GM10248 (cell line): ENCODE data around the gene IER5.

Experiments
- CTCF ChIA-PET: fragments of 300-600 bp; sonication (Branson Sonifier 250); formaldehyde crosslinking; extraction: SDS; loops from one replicate; lab custom pipeline; 2021; ENCODE audit warnings: antibody characterized with exemption; lab: Yijun Ruan, JAX
- POLR2A ChIA-PET: fragments of 350-650 bp; sonication (Branson Sonifier 250); formaldehyde crosslinking; extraction: SDS; loops from one replicate; lab custom pipeline; 2020; ENCODE audit warnings: antibody characterized with exemption; lab: Yijun Ruan, JAX
- DNase-seq: peaks from one replicate; pipeline ENCODE4 v3.0.0; 2012; ENCODE audit errors: extremely low spot score
- TF ChIP-seq, protein P1 (sequence below): IDR thresholded peaks from 2 replicates; pipeline ENCODE4 v1.5.1; 2012; ENCODE audit warnings: mild to moderate bottlenecking, low read depth; ENCODE audit errors: extremely low read depth, missing control alignments, control extremely low read depth

IER5 gene

DNA sequence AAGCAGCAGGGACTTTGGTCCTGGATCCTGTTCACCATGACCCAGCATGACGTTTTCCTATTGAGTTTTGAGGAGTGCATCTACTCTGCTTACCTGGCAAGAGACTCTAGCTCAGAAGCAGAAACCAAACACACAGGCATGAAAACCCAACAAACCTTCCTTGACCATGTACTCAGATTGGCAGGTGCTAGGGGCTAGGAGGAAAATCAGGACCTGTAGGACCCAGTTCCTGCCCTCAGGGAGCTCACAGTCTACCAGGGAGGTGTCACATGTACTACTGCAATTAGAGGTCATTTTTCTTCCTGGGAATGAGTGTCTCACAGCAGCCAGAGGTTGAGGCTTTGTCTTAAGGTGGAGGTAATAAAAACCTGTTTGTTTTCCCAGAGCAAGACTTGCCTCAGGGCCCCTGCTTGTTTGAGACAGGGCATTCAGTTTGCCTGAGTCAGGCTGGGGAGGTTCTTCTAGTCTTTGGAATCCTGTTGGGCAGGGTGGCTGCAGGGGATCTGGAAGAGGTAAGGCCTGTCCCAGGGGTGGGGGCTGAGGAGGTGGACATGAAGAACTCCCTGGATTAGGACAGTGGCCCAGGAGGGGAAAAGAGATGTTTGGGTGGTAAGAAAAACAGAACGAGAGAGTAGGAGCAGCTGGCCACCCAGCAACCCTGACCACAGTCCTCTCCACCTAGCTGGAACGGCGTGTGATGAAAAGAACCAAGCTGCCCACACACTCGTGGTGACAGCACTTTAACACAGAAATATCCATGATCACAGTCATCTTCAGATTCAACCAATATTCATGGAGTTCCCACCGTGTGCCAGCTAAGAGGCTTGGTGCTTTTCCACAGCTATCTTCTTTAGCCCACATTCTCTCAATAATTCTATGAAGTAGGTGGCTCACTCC, 30.8 kb downstream of the IER5 start:
- CTCF ChIA-PET: interaction anchor here (0.6 to 4.5 kb wide), 5 partner anchors 9 to 47 kb away, joined by 3 to 19 read pairs (median 4); no protein-coding TSS in a partner anchor
- no peak for DNase-seq
- TF ChIP-seq, protein P1, sequence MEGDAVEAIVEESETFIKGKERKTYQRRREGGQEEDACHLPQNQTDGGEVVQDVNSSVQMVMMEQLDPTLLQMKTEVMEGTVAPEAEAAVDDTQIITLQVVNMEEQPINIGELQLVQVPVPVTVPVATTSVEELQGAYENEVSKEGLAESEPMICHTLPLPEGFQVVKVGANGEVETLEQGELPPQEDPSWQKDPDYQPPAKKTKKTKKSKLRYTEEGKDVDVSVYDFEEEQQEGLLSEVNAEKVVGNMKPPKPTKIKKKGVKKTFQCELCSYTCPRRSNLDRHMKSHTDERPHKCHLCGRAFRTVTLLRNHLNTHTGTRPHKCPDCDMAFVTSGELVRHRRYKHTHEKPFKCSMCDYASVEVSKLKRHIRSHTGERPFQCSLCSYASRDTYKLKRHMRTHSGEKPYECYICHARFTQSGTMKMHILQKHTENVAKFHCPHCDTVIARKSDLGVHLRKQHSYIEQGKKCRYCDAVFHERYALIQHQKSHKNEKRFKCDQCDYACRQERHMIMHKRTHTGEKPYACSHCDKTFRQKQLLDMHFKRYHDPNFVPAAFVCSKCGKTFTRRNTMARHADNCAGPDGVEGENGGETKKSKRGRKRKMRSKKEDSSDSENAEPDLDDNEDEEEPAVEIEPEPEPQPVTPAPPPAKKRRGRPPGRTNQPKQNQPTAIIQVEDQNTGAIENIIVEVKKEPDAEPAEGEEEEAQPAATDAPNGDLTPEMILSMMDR: no peak
- POLR2A ChIA-PET: interaction anchor here (0.6 to 2.1 kb wide), 2 partner anchors 27 to 30 kb away, joined by 5 to 6 read pairs; no protein-coding TSS in a partner anchor

DNA sequence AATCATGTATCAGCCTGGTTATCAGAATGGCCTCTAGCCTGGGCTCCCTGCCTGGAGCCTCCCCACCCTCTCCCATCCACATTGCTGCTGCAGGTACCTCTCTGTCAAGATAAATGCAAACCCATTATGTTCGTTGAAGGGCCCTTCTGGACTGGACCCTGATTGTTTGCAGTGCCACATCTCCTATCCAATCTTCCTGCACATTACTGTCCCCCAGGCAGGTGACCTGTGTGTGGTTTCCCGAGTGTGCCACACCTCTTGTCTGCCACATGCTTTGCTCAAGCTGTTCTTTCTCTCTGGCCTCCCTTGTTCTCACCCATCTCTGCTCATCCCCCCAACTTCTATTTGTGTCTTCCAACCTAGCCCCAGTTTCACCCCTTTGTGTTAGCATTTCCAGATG, 32.4 kb downstream of the IER5 start:
- DNase-seq: no peak
- CTCF ChIA-PET: interaction anchor here (1.4 to 4.5 kb wide), 2 partner anchors 13 to 21 kb away, joined by 4 to 19 read pairs; no protein-coding TSS in a partner anchor
- POLR2A ChIA-PET: no interaction called here
- TF ChIP-seq, protein P1: no peak

DNA sequence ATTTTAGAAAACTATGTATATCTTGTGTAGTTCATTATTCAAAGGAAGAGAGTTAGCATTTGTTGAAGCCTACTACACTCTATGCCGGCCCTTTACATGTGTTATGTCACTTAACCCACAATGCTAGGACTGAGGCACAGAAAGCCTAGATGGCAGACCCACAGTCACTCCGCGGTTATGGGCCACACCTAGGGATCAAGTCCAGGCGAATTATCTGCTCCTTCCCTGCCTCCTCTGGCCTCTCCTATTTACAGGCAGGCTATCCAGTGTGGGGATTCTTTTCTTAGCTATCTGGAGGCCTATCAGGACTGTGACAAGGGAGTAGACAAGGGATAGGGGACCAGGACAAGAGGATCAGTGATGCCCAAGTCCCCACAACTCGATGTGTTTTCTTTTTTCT, 33.0 kb downstream of the IER5 start:
- ChIA-PET CTCF (interaction anchor here (1.4 to 2.4 kb wide), 3 partner anchors 11 to 22 kb away, joined by 4 to 16 read pairs (median 4); no protein-coding TSS in a partner anchor), POLR2A (no interaction called here)
- TF ChIP-seq, protein P1: no peak
- DNase-seq: no peak

DNA sequence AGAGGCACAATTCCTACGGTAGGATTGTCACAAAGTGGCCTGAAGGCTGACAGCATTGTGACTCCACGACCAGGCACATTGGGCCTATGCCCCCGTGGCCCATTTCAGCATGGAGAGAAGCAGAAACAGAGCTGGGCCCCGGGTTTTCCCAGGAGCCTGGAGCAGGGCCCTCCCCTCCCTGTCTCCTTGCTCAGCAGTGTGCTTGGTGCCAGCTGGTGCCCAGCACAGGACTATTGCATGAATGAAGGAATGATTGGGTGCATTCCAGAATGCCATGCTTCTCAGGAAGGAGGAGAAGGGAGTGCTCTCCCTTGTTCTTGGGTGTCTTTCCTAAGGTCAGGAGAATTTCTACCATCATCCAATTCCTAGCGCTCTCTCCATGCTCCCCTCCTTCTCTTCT, 33.7 kb downstream of the IER5 start:
- TF ChIP-seq, protein P1: no peak
- CTCF ChIA-PET: interaction anchor here (1.4 to 2.4 kb wide), 4 partner anchors 12 to 23 kb away, joined by 4 to 16 read pairs (median 8); no protein-coding TSS in a partner anchor
- no peak for DNase-seq
- POLR2A ChIA-PET: no interaction called here

DNA sequence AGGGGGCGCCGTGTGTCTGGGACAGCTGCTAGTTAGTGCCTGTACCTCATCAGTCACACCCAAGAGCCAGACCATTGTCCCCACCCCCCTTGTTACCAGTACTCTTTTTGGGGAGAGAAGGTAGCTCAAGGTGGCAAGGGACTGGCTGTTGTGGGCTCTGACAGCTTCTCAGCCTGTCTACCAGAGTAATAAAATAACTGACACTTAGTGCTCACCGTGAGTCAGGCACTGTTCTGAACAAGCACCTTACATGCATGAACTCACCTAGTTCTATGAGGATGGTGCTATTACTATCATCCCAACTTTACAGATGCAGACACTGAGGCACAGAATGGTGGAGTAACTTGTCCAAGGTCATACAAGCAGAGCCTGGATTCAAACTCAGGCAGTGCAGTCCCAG, 34.7 kb downstream of the IER5 start:
- ChIA-PET CTCF (interaction anchor here (1.2 to 2.4 kb wide), 4 partner anchors 12 to 40 kb away, joined by 4 to 16 read pairs (median 8); no protein-coding TSS in a partner anchor), POLR2A (no interaction called here)
- TF ChIP-seq, protein P1: no peak
- DNase-seq: no peak

DNA sequence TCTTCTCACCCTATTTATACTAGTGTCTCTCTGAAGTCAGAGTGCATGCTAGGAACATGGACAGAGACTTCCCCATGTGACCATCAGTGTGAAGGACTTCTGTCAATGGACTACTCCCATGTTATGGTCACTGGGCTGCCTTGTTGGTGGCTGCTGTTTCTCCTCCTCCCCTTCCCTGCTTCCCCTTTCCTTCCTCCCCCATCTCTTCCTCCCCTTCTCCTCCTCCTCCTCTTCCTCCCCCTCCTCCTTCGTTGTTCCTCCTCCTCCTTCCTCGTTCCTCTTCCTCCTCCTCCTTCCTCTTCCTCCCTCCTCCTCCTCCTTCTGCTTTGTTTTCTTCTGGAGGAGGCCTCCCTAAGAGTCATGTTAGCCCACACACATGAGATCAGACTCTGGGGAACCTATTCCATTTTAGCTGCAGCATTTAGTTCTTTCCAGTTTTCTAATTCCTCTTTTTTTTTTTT, 35.8 kb downstream of the IER5 start:
- no peak for DNase-seq
- POLR2A ChIA-PET: no interaction called here
- TF ChIP-seq, protein P1: no peak
- CTCF ChIA-PET: interaction anchor here (1.2 to 5.3 kb wide), 4 partner anchors 17 to 20 kb away, joined by 3 to 36 read pairs (median 8); no protein-coding TSS in a partner anchor
